Neural cell (in vitro differentiated cells): ENCODE measurements around the gene FHDC1.

Source experiments
- EP300 ChIP-seq: fragments of 450-650 bp; conservative IDR thresholded peaks from 2 replicates; pipeline ENCODE4 v1.6.1; 2014; ENCODE audit warnings: antibody characterized with exemption, mild to moderate bottlenecking, moderate library complexity; ENCODE audit not compliant: poor library complexity, severe bottlenecking
- EZH2 ChIP-seq: fragments of 200-600, 300-800 bp; shearing (Covaris generic), sonication (generic); IDR thresholded peaks from 2 replicates; pipeline ENCODE4 v1.6.1; 2014; ENCODE audit warnings: antibody characterized with exemption, low read length, borderline replicate concordance, mild to moderate bottlenecking; ENCODE audit not compliant: insufficient read depth, poor library complexity, severe bottlenecking
- POLR2AphosphoS5 ChIP-seq: IDR thresholded peaks from 2 replicates; pipeline ENCODE4 v1.6.1; 2012
- TF ChIP-seq, protein P1 (sequence below): fragments of 450-650 bp; IDR thresholded peaks from 2 replicates; pipeline ENCODE4 v1.5.1; 2014; ENCODE audit warnings: antibody characterized with exemption, mild to moderate bottlenecking, moderate library complexity; ENCODE audit not compliant: poor library complexity, severe bottlenecking
- TF ChIP-seq, protein P2 (sequence below): IDR thresholded peaks from 2 replicates; pipeline ENCODE4 v1.6.1; 2012; ENCODE audit warnings: borderline replicate concordance

DNA sequence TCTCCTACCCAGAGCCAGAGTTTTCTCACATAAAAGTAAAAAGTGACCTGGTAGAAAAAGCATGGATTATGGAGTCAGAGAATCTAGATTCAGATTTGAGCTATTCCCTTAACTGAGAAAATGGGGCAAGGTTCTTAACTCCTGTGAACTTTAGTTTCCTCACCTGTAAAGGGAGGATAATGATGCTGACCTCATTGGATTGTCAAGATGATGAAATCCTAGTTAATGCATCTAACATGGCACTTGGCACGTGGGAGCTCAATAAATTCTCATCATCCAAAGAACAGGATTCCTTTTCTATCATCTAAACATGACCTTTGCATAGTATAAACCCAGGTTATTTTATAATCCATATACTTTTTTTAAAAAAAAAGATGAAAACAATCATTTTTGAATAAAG lies 18.6 kb downstream of the FHDC1 start:
- TF ChIP-seq, protein P1, sequence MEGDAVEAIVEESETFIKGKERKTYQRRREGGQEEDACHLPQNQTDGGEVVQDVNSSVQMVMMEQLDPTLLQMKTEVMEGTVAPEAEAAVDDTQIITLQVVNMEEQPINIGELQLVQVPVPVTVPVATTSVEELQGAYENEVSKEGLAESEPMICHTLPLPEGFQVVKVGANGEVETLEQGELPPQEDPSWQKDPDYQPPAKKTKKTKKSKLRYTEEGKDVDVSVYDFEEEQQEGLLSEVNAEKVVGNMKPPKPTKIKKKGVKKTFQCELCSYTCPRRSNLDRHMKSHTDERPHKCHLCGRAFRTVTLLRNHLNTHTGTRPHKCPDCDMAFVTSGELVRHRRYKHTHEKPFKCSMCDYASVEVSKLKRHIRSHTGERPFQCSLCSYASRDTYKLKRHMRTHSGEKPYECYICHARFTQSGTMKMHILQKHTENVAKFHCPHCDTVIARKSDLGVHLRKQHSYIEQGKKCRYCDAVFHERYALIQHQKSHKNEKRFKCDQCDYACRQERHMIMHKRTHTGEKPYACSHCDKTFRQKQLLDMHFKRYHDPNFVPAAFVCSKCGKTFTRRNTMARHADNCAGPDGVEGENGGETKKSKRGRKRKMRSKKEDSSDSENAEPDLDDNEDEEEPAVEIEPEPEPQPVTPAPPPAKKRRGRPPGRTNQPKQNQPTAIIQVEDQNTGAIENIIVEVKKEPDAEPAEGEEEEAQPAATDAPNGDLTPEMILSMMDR = no peak
- TF ChIP-seq EP300 (no peak), EZH2 (no peak), POLR2AphosphoS5 (no peak)
- TF ChIP-seq, protein P2, sequence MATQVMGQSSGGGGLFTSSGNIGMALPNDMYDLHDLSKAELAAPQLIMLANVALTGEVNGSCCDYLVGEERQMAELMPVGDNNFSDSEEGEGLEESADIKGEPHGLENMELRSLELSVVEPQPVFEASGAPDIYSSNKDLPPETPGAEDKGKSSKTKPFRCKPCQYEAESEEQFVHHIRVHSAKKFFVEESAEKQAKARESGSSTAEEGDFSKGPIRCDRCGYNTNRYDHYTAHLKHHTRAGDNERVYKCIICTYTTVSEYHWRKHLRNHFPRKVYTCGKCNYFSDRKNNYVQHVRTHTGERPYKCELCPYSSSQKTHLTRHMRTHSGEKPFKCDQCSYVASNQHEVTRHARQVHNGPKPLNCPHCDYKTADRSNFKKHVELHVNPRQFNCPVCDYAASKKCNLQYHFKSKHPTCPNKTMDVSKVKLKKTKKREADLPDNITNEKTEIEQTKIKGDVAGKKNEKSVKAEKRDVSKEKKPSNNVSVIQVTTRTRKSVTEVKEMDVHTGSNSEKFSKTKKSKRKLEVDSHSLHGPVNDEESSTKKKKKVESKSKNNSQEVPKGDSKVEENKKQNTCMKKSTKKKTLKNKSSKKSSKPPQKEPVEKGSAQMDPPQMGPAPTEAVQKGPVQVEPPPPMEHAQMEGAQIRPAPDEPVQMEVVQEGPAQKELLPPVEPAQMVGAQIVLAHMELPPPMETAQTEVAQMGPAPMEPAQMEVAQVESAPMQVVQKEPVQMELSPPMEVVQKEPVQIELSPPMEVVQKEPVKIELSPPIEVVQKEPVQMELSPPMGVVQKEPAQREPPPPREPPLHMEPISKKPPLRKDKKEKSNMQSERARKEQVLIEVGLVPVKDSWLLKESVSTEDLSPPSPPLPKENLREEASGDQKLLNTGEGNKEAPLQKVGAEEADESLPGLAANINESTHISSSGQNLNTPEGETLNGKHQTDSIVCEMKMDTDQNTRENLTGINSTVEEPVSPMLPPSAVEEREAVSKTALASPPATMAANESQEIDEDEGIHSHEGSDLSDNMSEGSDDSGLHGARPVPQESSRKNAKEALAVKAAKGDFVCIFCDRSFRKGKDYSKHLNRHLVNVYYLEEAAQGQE = no peak
